ENCODE measurements around the gene SPAG7.

Gene SPAG7

GRCh38 chr17:4946312-4946976, 21.2 kb downstream of the SPAG7 start:
- Histone ChIP-seq H3K4me1 (peaks cover 69% of the 10 kb centered on the region), H3K4me3 (peak overlapping the region; percentile 100), H3K4me2 (peak overlapping the region; percentile 99), H4K20me1 (peaks cover 69% of the 10 kb centered on the region), H3K9me3 (no peaks in the 10 kb centered on the region), H3K36me3 (peaks cover 52% of the 10 kb centered on the region), H3K27me3 (no peaks in the 10 kb centered on the region), H3K27ac (peak overlapping the region; percentile 99; the same call in 1 of the 2 replicates), H3K9ac (peak overlapping the region; percentile 99)
- TF ChIP-seq Cebpa-rat (IDR thresholded peaks at IDR 0.05) = no peak

DNA sequence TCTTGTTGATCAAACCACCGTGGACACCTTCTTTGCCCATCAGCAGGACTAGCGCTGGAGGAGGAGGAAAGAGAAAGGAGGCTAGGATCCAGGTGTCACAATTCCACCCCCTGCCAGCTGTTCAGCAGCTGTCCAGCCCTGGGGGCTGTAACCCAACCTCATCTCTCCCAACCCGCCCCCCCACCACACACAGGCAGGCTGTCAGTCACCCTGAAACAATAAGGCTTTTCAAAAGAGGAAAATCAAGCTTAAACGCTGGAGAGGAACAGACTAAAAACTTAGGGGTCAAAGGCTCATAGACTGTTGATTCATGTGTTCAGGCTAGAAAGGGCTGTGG, 21.7 kb downstream of the SPAG7 start:
- Histone ChIP-seq H3K4me3 (peak overlapping the region; percentile 100), H3K4me2 (peak overlapping the region; percentile 99), H3K27ac (no peak overlapping the region), H4K20me1 (peaks cover 74% of the 10 kb centered on the region), H3K9ac (peak overlapping the region; percentile 99), H3K36me3 (peaks cover 52% of the 10 kb centered on the region), H3K27me3 (no peaks in the 10 kb centered on the region), H3K4me1 (peaks cover 69% of the 10 kb centered on the region), H3K9me3 (no peaks in the 10 kb centered on the region)
- no peak for TF ChIP-seq Cebpa-rat (IDR thresholded peaks at IDR 0.05)

DNA sequence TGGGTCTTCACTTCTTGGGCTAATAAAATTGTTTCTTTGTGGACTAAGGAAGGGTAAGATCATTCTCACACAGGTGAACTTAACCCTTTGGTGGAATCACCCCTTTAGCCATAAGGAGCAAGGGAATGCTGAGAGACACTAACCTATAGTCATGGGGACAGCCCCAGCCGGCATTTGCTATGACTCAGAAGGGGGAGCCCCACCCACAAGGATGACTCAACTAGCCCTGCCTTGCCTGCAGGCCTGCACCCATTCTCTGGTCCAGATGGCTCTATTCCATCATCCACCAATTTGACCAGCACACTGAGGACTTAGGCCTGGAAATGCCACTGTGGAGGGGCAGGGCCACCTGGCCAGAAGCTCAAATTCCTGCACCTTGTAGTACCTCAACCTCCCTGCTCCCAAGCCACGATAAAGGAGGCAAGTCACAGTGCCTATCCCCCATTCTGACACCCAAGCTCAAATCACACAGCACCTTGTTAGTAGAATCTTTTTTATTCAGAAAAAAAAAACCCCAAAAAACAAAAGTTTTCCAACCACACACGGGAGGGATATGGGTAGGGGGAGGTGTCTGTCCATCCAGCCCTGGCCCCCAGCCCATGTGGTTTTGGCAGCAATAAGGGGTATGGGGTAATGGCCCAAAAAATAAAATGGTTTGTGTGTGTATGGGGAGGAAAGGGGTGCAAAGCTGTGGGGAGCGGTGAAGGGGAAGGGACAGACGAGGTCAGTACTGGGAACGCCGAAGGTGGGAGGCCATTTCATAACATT, 22.3 kb downstream of the SPAG7 start:
- 0 out of 2 replicates have a peak overlapping the region, but pooled peaks have one; percentile 14 for H3K27ac ChIP-seq
- no peaks in the 10 kb centered on the region for H3K9me3 ChIP-seq
- H3K4me1 ChIP-seq = peaks cover 65% of the 10 kb centered on the region
- peaks cover 74% of the 10 kb centered on the region for H4K20me1 ChIP-seq
- H3K9ac ChIP-seq = peak overlapping the region; percentile 55
- peaks cover 52% of the 10 kb centered on the region for H3K36me3 ChIP-seq
- H3K27me3 ChIP-seq = no peaks in the 10 kb centered on the region
- no peak for TF ChIP-seq Cebpa-rat (IDR thresholded peaks at IDR 0.05)
- peak overlapping the region; percentile 99 for H3K4me2 ChIP-seq
- peak overlapping the region; percentile 100 for H3K4me3 ChIP-seq

- H3K27ac ChIP-seq = peak overlapping the region; percentile 29; the same call in 1 of the 2 replicates
- peak overlapping the region; percentile 100 for H3K4me3 ChIP-seq
- H3K4me1 ChIP-seq = peaks cover 62% of the 10 kb centered on the region
- H3K9me3 ChIP-seq = no peaks in the 10 kb centered on the region
- peak overlapping the region; percentile 55 for H3K9ac ChIP-seq
- TF ChIP-seq Cebpa-rat (IDR thresholded peaks at IDR 0.05) = no peak
- H4K20me1 ChIP-seq = peaks cover 74% of the 10 kb centered on the region
- H3K27me3 ChIP-seq = no peaks in the 10 kb centered on the region
- peak overlapping the region; percentile 99 for H3K4me2 ChIP-seq
- peaks cover 52% of the 10 kb centered on the region for H3K36me3 ChIP-seq
Observed at GRCh38 chr17:4944554-4945175, 23.0 kb downstream of the SPAG7 start.

- H4K20me1 ChIP-seq = peaks cover 74% of the 10 kb centered on the region
- H3K4me1 ChIP-seq = peaks cover 63% of the 10 kb centered on the region
- H3K9me3 ChIP-seq = no peaks in the 10 kb centered on the region
- peak overlapping the region; percentile 100 for H3K4me3 ChIP-seq
- peak overlapping the region; percentile 29; the same call in 1 of the 2 replicates for H3K27ac ChIP-seq
- no peak for TF ChIP-seq Cebpa-rat (IDR thresholded peaks at IDR 0.05)
- H3K36me3 ChIP-seq = peaks cover 52% of the 10 kb centered on the region
- peak overlapping the region; percentile 99 for H3K4me2 ChIP-seq
- H3K9ac ChIP-seq = peak overlapping the region; percentile 55
- no peaks in the 10 kb centered on the region for H3K27me3 ChIP-seq
Observed at GRCh38 chr17:4944163-4944553, 23.5 kb downstream of the SPAG7 start.

GRCh38 chr17:4942760-4943508, 24.7 kb downstream of the SPAG7 start:
- Histone ChIP-seq H3K27me3 (no peaks in the 10 kb centered on the region), H3K9me3 (no peaks in the 10 kb centered on the region), H3K4me2 (peak overlapping the region; percentile 99), H3K27ac (0 out of 2 replicates have a peak overlapping the region, but pooled peaks have one; percentile 29), H3K4me1 (peaks cover 75% of the 10 kb centered on the region), H3K9ac (peak overlapping the region; percentile 55; the same call in 1 of the 2 replicates), H4K20me1 (peaks cover 77% of the 10 kb centered on the region), H3K36me3 (peaks cover 60% of the 10 kb centered on the region), H3K4me3 (no peak overlapping the region)
- TF ChIP-seq Cebpa-rat (IDR thresholded peaks at IDR 0.05) = no peak

- H3K36me3 ChIP-seq = peaks cover 71% of the 10 kb centered on the region
Observed at GRCh38 chr17:4941319-4941610, 26.4 kb downstream of the SPAG7 start.

DNA sequence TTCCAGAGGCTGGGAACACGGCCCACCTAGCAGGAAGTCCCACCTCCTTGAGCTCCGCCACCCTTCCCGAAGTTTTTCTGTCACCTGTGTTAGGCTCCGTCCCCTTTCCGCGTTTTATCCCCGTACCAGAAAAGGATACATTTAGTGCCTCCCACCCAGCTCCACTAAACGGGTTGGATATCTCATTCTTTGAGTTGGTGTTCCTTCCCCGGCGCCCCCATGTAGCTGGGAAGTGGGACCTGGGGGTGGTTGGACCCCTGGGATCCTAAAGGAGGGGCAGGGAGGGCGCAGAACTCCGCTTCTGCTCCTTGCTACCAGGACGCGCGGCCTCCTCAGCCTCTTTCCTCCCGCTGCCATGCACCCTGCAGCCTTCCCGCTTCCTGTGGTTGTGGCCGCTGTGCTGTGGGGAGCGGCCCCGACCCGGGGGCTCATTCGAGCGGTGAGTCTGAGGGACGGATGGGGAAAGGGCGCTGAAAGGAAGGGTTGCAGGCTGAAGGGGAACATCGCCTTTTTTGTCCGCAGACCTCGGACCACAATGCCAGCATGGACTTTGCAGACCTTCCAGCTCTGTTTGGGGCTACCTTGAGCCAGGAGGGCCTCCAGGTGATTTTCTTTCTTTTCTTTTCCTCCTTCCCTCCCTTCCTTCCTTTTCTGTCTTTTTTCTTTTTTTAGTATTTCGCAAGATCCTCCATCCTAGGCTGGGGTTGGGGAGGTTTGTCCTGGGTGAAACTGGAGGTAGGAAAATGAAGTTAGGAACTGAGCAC, 26.9 kb downstream of the SPAG7 start:
- peak; percentile 73; the same call in 1 of the 2 replicates for TF ChIP-seq Cebpa-rat (IDR thresholded peaks at IDR 0.05)
- H3K9ac ChIP-seq = peak overlapping the region; percentile 98
- H3K4me3 ChIP-seq = peak overlapping the region; percentile 89
- no peaks in the 10 kb centered on the region for H3K9me3 ChIP-seq
- H3K4me1 ChIP-seq = peaks cover 76% of the 10 kb centered on the region
- peak overlapping the region; percentile 99 for H3K4me2 ChIP-seq
- peaks cover 55% of the 10 kb centered on the region for H4K20me1 ChIP-seq
- H3K27ac ChIP-seq = peak overlapping the region; percentile 96
- no peaks in the 10 kb centered on the region for H3K27me3 ChIP-seq
- H3K36me3 ChIP-seq = peaks cover 71% of the 10 kb centered on the region

More at GRCh38 chr17:4941319-4941610, 26.4 kb downstream of the SPAG7 start:
- Histone ChIP-seq H3K4me3 (peak overlapping the region; percentile 89), H4K20me1 (peaks cover 60% of the 10 kb centered on the region), H3K27ac (peak overlapping the region; percentile 96), H3K9ac (peak overlapping the region; percentile 98), H3K4me2 (peak overlapping the region; percentile 99), H3K27me3 (no peaks in the 10 kb centered on the region), H3K4me1 (peaks cover 81% of the 10 kb centered on the region), H3K9me3 (no peaks in the 10 kb centered on the region)
- TF ChIP-seq Cebpa-rat (IDR thresholded peaks at IDR 0.05) = no peak
